MM.1S (cell line): Measurements from ENCODE around the gene TMC3.
A peak's percentile ranks its signal among the peaks of the same experiment; 100 is the strongest.
"Not testable (repeated sequence)": the region's sequence is repeated elsewhere in the genome, so short reads cannot be mapped to it uniquely, and the experiment has no call there.

Experiments used
- DNase-seq: peaks from one replicate; pipeline ENCODE4 v3.0.0-alpha.2; 2015
- H2AFZ ChIP-seq: fragments of 300-600 bp; sonication (generic); 2 replicates; pipeline ENCODE4 v1.6.0; 2016; ENCODE audit warnings: antibody characterized with exemption, low read length
- H3F3A ChIP-seq: fragments of 300-600 bp; sonication (generic); 2 replicates; pipeline ENCODE4 v1.6.1; 2016; ENCODE audit warnings: mild to moderate bottlenecking, antibody characterized with exemption, low read length, moderate library complexity, mixed read lengths; ENCODE audit not compliant: insufficient read depth
- H3K27ac ChIP-seq: fragments of 300-600 bp; sonication (generic); 2 replicates; pipeline ENCODE4 v1.5.1; 2016; ENCODE audit warnings: mild to moderate bottlenecking, low read length
- H3K27me3 ChIP-seq: fragments of 300-600 bp; sonication (generic); replicated peaks from 2 replicates; pipeline ENCODE4 v1.6.0; 2016; ENCODE audit warnings: low read length; ENCODE audit not compliant: insufficient read depth
- H3K36me3 ChIP-seq: fragments of 300-600 bp; sonication (generic); replicated peaks from 2 replicates; pipeline ENCODE4 v1.6.1; 2016; ENCODE audit warnings: mild to moderate bottlenecking, low read length, mixed read lengths; ENCODE audit not compliant: insufficient read depth
- H3K4me1 ChIP-seq: fragments of 300-600 bp; sonication (generic); 2 replicates; pipeline ENCODE4 v1.6.1; 2016; ENCODE audit warnings: low read length, mixed read lengths
- H3K4me2 ChIP-seq: fragments of 300-600 bp; sonication (generic); 2 replicates; pipeline ENCODE4 v1.6.0; 2016; ENCODE audit warnings: low read depth, low read length
- H3K4me3 ChIP-seq: fragments of 300-600 bp; sonication (generic); 2 replicates; pipeline ENCODE4 v1.5.1; 2016; ENCODE audit warnings: low read length, mixed read lengths
- H3K79me2 ChIP-seq: fragments of 300-600 bp; sonication (generic); 2 replicates; pipeline ENCODE4 v1.6.1; 2016; ENCODE audit warnings: mixed run types, low read length, mixed read lengths
- H3K9ac ChIP-seq: fragments of 300-600 bp; sonication (generic); 2 replicates; pipeline ENCODE4 v1.6.1; 2016; ENCODE audit warnings: low read length, mixed read lengths
- H3K9me2 ChIP-seq: fragments of 300-600 bp; sonication (generic); replicated peaks from 2 replicates; pipeline ENCODE4 v1.6.1; 2016; ENCODE audit warnings: mild to moderate bottlenecking, low read length, mixed read lengths; ENCODE audit not compliant: insufficient read depth
- H3K9me3 ChIP-seq: fragments of 300-600 bp; sonication (generic); replicated peaks from 2 replicates; pipeline ENCODE4 v1.6.1; 2016; ENCODE audit warnings: mild to moderate bottlenecking, low read length, mixed read lengths; ENCODE audit not compliant: insufficient read depth
- H4K20me1 ChIP-seq: fragments of 300-600 bp; sonication (generic); 2 replicates; pipeline ENCODE4 v1.6.1; 2016; ENCODE audit warnings: mild to moderate bottlenecking, low read length, moderate library complexity, mixed read lengths; ENCODE audit not compliant: insufficient read depth
- EZH2 ChIP-seq: fragments of 300-600 bp; sonication (generic); optimal IDR thresholded peaks from 2 replicates; pipeline ENCODE3; 2017; ENCODE audit warnings: low read depth, mild to moderate bottlenecking, antibody characterized with exemption, low read length, mixed read lengths
- EZH2phosphoT487 ChIP-seq: fragments of 300-600 bp; sonication (generic); IDR thresholded peaks from 2 replicates; pipeline ENCODE4 v1.6.1; 2018; ENCODE audit warnings: antibody characterized with exemption, low read length
- TF ChIP-seq, protein P1 (sequence below): fragments of 300-600 bp; sonication (generic); IDR thresholded peaks from 2 replicates; pipeline ENCODE4 v1.5.1; 2016; ENCODE audit warnings: antibody characterized with exemption, low read length, mixed read lengths

Gene TMC3

GRCh38 chr15:81331141-81331540 lies 42.9 kb downstream of the TMC3 start:
- H3K9me3 ChIP-seq, H4K20me1 ChIP-seq, H3K36me3 ChIP-seq, H3K27me3 ChIP-seq, H3K9me2 ChIP-seq: not testable (repeated sequence)
- peak overlapping the region; percentile 33 for H3K4me3 ChIP-seq
- TF ChIP-seq, protein P1, sequence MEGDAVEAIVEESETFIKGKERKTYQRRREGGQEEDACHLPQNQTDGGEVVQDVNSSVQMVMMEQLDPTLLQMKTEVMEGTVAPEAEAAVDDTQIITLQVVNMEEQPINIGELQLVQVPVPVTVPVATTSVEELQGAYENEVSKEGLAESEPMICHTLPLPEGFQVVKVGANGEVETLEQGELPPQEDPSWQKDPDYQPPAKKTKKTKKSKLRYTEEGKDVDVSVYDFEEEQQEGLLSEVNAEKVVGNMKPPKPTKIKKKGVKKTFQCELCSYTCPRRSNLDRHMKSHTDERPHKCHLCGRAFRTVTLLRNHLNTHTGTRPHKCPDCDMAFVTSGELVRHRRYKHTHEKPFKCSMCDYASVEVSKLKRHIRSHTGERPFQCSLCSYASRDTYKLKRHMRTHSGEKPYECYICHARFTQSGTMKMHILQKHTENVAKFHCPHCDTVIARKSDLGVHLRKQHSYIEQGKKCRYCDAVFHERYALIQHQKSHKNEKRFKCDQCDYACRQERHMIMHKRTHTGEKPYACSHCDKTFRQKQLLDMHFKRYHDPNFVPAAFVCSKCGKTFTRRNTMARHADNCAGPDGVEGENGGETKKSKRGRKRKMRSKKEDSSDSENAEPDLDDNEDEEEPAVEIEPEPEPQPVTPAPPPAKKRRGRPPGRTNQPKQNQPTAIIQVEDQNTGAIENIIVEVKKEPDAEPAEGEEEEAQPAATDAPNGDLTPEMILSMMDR, result 0 out of 2 replicates have a peak, but pooled peaks have one; percentile 4
- peaks cover 33% of the 10 kb centered on the region for H3K79me2 ChIP-seq
- peak overlapping the region; percentile 56 for H3K4me2 ChIP-seq
- H3F3A ChIP-seq, result peaks cover 34% of the 10 kb centered on the region
- peak overlapping the region; percentile 35; the same call in 1 of the 2 replicates for H2AFZ ChIP-seq
- peaks cover 55% of the 10 kb centered on the region for H3K4me1 ChIP-seq
- H3K9ac ChIP-seq, result peak overlapping the region; percentile 21; the same call in 1 of the 2 replicates
- DNase-seq, result peak; percentile 70
- H3K27ac ChIP-seq, result peak overlapping the region; percentile 74; the same call in 1 of the 2 replicates

DNA sequence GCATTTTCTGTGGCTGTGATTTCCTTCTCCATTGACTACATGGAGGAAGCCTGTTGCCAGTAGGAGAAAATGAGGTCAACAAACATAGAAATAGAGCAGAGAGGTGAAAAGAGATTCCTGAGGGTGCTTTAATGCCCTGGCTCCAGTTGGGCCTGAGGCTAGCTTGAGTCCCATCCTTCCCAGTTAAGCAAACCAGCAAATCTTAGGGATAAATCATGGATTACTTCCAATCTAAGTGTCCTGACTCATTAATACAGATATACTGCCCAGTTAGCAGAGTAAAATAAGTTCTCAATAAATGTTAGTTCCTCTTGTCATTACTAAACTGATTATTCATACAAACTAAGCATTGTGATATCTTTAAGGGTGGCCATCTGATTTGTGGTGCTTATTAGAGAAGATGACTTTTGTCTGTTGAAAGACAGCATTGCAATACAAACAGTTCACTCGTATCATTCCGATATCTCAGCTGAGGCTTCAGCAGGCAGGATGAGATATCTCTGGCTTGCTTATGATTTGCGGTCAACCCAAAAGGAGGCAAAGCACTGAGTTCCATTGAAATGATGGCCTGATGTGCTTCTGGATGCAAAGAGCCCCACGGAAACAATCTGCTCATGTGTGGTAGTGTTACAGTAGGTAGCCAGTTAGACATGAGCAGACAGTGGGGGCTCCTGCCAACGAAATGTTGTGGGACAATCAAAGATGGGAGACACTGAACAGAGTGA lies 43.5 kb downstream of the TMC3 start:
- Histone ChIP-seq H3K4me1 (peaks cover 60% of the 10 kb centered on the region), H3K79me2 (peaks cover 40% of the 10 kb centered on the region), H3F3A (peaks cover 39% of the 10 kb centered on the region), H2AFZ (peak overlapping the region; percentile 35; the same call in 1 of the 2 replicates), H4K20me1 (no peaks in the 10 kb centered on the region), H3K9me3 (no peaks in the 10 kb centered on the region), H3K4me2 (peak overlapping the region; percentile 56), H3K27me3 (no peaks in the 10 kb centered on the region), H3K9me2 (no peaks in the 10 kb centered on the region), H3K27ac (peak overlapping the region; percentile 74; the same call in 1 of the 2 replicates), H3K4me3 (peak overlapping the region; percentile 33; the same call in 1 of the 2 replicates), H3K9ac (peak overlapping the region; percentile 21; the same call in 1 of the 2 replicates), H3K36me3 (no peaks in the 10 kb centered on the region)
- no peak for TF ChIP-seq EZH2phosphoT487
- DNase-seq, result no peak

DNA sequence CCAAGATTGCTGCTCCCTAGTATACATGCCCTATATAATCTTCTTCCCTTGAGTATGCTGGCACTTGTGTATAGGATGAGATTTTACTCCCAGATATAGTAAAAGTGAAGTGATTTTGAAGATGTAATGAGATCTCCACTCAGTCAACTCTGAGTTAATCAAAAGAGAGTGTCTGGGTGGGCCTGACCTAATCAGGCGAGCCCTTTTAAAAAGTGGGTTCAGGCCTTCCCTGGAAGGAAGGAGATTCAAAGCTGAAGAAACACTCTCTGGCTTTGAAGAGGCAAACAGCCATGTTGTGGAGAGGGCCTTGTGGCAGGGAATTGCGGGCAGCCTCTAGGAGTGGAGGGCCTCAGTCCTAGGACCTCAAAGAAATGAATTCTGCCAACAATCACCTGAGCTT lies 44.6 kb downstream of the TMC3 start:
- no peaks in the 10 kb centered on the region for H4K20me1 ChIP-seq
- no peaks in the 10 kb centered on the region for H3K36me3 ChIP-seq
- no peaks in the 10 kb centered on the region for H3K9me3 ChIP-seq
- TF ChIP-seq, protein P1, result no peak
- no peak for TF ChIP-seq EZH2phosphoT487
- no peak for TF ChIP-seq EZH2
- no peak overlapping the region for H3K9ac ChIP-seq
- DNase-seq, result no peak
- H3K4me3 ChIP-seq, result no peak overlapping the region
- H3K4me2 ChIP-seq, result no peak overlapping the region
- no peaks in the 10 kb centered on the region for H3K9me2 ChIP-seq
- H3K79me2 ChIP-seq, result peaks cover 50% of the 10 kb centered on the region
- no peaks in the 10 kb centered on the region for H3K27me3 ChIP-seq
- no peak overlapping the region for H2AFZ ChIP-seq
- H3F3A ChIP-seq, result peaks cover 42% of the 10 kb centered on the region
- H3K27ac ChIP-seq, result no peak overlapping the region
- H3K4me1 ChIP-seq, result peaks cover 68% of the 10 kb centered on the region

DNA sequence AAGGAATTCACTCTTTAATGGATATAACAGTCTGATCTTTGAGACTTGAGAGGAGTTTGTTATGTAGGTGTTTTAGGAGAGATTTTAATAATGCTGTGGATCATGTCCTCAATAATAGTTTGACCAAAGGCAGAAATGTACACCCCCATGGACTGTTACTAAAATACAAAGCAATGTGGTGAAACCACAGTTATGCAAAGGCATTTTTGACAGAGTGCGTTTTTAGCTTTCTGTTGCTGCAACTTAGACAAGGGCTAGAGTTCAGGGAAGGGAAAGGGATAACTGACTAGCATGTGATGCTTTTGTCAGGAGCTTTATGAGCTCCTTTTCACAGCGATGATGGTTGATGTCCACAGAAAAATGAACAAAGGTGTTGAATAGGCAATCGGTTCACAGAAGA lies 46.5 kb downstream of the TMC3 start:
- peak overlapping the region; percentile 49 for H3K4me2 ChIP-seq
- peak overlapping the region; percentile 62; the same call in 1 of the 2 replicates for H3K27ac ChIP-seq
- H3K79me2 ChIP-seq, result peaks cover 69% of the 10 kb centered on the region

More for the DNA sequence above, 46.5 kb downstream of the TMC3 start:
- peaks cover 52% of the 10 kb centered on the region for H3F3A ChIP-seq
- H2AFZ ChIP-seq, result no peak overlapping the region
- no peaks in the 10 kb centered on the region for H3K9me2 ChIP-seq
- no peaks in the 10 kb centered on the region for H3K27me3 ChIP-seq
- H3K4me1 ChIP-seq, result peaks cover 68% of the 10 kb centered on the region
- H3K36me3 ChIP-seq, result no peaks in the 10 kb centered on the region
- H3K9ac ChIP-seq, result peak overlapping the region; percentile 16; the same call in 1 of the 2 replicates
- no peaks in the 10 kb centered on the region for H4K20me1 ChIP-seq
- H3K9me3 ChIP-seq, result no peaks in the 10 kb centered on the region
- TF ChIP-seq, protein P1, result no peak
- TF ChIP-seq EZH2phosphoT487, result no peak
- peak; percentile 65 for DNase-seq
- H3K4me3 ChIP-seq, result 0 out of 2 replicates have a peak overlapping the region, but pooled peaks have one; percentile 10
